GM18520 (cell line): ENCODE measurements around the gene PICK1.
"Not testable (repeated sequence)": the region's sequence is repeated elsewhere in the genome, so short reads cannot be mapped to it uniquely, and the experiment has no call there.

Experiments used
- ATAC-seq: cut with Tn5 transposase; IDR thresholded peaks from one replicate; pipeline ENCODE4 v1.9.1; 2021; ENCODE audit not compliant: unreplicated experiment

Gene PICK1

GRCh38 chr22:38073150-38074130 lies 16.2 kb downstream of the PICK1 start:
- no peak for ATAC-seq

DNA sequence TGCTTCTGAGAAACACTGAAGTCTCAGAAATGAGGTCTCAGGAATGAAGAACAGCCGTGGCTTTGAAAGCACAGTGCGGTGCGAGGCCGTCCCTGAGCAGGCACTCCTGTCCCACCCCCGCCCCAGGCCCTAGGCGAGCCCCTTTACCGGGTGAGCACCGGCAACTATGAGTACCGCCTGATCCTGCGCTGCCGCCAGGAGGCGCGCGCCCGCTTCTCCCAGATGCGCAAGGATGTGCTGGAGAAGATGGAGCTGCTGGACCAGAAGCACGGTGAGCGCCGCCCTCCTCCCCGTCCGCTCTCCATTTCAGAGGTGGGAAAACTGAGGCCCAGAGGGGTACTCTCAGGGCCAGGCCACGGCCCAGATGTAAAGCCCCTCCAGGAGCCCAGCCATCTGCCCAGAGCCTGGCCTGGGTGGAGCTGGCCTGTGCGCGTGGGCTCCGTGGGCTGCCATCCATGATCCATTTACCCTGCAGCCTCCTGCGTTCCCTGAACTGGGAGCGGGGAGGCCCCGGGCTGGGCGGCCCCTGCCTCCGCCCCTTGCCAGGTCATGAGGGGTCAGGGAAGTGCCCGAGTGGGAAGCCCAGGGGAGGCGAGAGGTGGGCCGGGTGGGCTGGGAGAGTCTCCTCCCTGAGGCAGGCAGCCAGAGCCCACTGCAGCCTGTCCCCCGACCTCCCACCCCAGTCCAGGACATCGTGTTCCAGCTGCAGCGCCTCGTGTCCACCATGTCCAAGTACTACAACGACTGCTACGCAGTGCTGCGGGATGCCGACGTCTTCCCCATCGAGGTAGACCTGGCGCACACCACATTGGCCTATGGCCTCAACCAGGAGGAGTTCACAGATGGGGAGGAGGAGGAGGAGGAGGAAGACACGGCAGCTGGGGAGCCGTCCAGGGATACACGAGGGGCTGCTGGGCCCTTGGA lies 17.2 kb downstream of the PICK1 start:
- no peak for ATAC-seq

GRCh38 chr22:38075105-38075825 lies 18.1 kb downstream of the PICK1 start:
- no peak for ATAC-seq

- ATAC-seq: no peak
These were observed 18.8 kb downstream of the PICK1 start for GRCh38 chr22:38075961-38076360.

DNA sequence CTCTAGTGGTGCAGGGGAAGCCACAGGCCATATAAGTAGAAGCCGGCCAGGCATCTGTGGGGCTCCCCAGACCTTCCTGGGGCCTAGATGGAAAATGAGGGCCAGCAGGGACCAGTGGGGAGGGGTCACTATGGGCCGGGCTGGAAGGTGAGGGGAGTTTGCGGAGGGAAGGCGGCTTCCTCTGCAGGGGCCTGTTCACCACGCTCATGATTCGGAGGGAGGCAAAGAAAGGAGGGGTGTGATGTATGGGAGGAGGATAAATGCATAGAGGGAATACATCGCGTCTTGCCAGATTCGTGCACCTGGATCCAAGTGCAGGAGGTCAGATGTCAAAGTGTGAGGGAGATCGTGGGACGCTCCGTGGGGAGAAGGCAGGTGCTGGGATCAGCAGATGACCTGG lies 19.9 kb downstream of the PICK1 start:
- no peak for ATAC-seq

- no peak for ATAC-seq
These were observed 20.4 kb downstream of the PICK1 start for GRCh38 chr22:38077595-38077994.

- no peak for ATAC-seq
These were observed 21.0 kb downstream of the PICK1 start for GRCh38 chr22:38078046-38078840.

DNA sequence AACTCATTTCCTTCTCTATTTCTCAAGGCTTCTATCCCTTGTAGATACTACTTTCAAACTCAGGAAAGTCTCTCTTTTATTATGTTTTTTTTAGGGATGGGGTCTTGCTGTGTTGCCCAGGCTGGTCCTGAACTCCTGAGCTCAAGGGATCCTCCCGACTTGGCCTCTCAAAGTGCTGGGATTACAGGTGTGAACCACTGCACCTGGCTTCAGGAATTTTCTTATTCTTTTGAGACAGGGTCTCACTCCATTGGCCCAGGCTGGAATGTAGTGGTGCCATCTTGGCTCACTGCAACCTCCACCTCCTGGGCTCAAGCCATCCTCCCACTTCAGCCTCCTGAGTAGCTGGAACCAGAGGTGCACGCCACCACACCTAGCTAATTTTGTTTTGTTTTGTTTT lies 22.0 kb downstream of the PICK1 start:
- not testable (repeated sequence) for ATAC-seq

- no peak for ATAC-seq
These were observed 22.6 kb downstream of the PICK1 start for GRCh38 chr22:38079804-38080203.

- no peak for ATAC-seq
These were observed 23.3 kb downstream of the PICK1 start for GRCh38 chr22:38080474-38080849.

- ATAC-seq: no peak
These were observed 23.8 kb downstream of the PICK1 start for GRCh38 chr22:38080850-38081635.

DNA sequence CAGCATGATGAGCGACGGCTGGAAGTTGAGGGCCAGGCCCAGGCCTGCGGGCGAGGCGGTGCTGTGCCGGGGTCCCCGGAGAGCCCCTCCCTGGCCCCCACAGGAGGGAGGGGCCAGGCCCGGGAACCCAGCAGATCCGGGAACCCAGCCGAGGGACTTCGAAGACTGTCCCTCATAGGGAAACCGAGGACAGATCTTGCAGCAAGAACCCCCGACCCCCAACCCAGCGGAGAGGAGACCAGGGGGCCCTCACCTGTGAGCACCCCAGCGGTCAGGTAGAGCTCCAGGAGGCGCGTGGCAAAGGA lies 24.4 kb downstream of the PICK1 start:
- ATAC-seq: no peak

DNA sequence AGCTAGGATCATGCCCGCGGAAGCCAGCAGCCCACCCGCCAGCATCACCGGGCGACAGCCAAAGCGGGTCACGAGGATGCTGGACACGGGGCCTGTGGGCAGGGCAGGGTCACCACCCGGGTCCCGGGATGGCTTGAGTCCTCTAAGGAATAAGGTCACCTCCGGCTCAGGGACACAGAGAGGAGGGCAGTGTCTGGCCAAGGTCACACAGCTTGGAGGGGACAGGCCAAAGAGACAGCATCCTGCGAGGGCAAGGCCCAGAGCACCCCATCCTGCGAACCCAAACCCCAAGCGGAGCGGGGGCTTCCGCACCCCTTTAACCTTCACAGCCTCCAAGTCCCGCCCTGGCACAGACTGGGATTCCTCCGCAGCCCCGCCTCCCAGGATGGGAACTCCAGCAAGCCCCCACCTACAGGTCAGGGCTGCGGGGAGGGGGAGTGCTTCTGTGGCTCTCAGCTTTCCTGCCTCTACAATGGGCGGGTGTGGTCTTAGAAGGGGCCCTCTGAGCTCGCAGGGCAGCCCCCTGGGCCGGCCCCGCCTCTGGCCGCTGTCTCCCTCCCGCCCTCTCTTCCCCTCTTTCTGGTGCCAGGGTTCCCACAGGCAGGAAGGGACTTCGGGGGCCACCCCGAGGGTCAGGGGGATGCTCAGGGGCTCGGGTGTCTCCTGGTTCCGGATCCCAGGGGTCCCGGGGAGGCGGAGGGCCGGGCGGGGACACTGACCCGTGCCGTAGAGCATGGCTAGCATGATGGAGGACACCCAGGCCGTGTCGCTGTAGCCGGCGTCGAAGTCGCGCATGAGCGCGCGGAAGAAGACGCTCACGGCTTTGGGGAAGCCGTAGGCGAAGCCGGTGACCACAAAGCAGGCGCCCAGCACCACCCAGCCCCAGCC lies 25.0 kb downstream of the PICK1 start:
- ATAC-seq: no peak

DNA sequence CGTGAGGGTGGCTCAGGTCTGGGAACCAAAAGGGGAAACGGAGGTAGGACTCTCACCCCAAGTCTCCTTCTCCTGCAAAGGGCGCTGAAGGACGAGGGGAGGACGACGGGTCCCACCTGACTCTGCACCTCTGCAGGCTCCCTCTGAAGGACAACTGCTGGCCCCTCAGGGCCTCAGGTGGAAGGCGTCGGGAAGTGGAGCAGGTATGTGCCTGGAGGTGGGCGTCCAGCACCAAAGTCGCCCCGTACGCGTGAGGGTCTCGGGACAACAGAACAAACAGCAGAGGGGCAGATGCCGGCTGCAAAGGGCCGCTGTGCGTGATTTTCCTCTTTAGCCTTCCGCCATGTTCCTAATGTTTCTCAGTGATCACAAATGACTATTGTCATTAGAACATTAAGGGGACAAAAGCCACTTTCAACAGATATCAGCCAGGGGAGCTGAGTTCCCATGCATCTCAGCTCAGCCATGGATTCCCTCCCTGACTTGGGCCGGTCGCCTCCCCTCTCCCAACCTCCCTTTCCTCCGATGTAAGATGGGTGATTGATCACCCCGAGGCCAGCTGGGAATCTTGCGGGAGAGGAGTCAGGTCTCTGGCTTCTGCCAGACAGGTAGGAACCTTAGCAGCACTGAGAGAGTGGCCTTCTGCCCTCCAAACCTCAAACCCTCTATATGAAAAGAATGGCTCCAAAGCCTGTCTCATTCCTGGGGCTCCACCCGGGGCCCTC lies 25.9 kb downstream of the PICK1 start:
- ATAC-seq: no peak

DNA sequence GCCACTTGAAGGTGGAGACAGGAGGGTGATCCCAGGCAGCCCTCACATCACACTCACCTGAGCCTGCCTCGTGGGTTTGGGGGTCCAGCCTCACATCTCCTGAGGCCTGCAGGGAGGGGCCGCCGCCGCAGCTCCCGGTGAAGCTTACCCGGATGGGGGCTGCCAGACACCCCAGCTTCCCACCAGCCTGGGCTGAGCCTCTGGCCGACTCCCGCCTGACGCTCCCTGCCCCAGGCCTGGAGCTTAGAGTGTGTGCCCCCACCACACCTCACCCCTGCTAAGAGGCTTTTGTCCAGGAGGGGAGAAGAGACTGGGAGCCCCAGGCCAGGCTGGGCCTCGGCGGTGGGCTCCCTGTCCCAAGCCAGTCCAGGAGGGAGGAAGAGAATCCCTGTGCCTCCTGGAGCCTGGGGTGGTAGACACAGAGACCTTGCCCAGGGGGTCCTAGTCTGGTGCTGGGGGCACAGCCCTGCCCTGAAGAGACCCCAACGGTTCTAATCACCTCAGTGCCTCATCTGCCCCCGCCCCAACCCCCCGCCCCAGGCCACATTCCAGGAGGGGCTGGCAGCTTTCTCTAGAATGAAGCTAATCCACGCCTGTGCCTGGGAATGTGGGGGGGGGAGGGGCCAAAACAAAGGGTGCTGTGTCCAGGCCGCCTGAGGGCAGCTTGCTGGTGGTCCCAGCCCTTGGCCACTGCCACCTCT lies 26.9 kb downstream of the PICK1 start, which contains the start of gene SLC16A8:
TSS of gene SLC16A8 (minus strand) at position 254 of the 701 bp plus-strand sequence. CDS start 1,311 bp downstream, outside the sequence.
- ATAC-seq: no peak

DNA sequence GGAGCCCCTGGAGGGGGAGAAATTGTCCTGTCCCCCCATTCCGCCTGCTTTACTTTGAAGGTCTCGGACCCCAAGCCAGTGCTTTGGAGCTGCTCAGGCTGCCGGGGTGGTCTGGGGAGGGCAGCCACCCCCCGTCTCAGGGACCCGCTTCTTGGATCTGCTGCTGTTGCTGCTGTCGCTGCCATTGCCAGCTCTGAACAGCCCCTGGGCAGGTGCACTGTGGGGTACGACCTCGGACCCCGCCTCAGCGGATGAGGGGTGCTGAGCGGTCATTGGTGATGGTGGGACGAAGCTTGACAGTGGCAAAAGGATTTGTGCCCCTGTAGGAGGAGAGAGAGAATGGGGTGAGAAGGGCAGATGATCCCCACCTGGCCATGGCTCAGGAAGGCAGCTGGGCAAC lies 27.9 kb downstream of the PICK1 start:
- no peak for ATAC-seq

DNA sequence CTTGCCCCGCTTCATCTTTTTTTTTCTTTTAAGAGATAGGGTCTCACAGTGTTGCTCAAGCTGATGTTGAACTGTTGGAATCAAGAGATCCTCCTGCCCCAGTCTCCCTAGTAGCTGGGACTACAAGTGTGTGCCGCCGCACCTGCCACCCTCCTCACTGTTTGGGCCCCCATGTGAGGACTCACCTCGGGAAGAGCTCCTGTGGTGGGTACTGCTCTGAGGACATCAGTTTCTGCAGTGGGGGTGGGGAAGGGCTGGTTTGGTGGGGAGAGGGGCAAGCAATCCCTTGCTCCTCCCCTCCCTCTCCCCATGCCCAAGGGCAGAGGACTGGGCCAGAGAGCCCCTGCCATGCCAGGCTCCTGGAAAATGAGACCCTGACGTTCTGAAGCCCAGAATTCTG lies 28.3 kb downstream of the PICK1 start:
- no peak for ATAC-seq
